Fibroblast of skin of abdomen (primary cell): ENCODE results near the gene ZNF625. TPM values are rescaled to one million over a fixed set of nuclear protein-coding genes. Genes with fewer than 3 reads are reported as not detected.

ENCODE experiments used
- DNase-seq: peaks from one replicate; pipeline ENCODE4 v3.0.0-alpha.2; 2013
- polyA plus RNA-seq, 2 experiments: library from polyadenylated mRNA; unstranded; fragments of 120-200 nt; gene quantifications; one replicate each; pipeline ENCODE4 v1.2.1, GENCODE V29; 2013; ENCODE audit not compliant: insufficient read length in 2 of 2

ZNF625 gene
- polyA plus RNA-seq (2013, experiment 1 of 2; ENCODE audit: insufficient read length), result 2.7 TPM
- polyA plus RNA-seq (2013, experiment 2 of 2; ENCODE audit: insufficient read length), result 2.1 TPM

GRCh38 chr19:12156223-12157058 is at the start of gene ZNF625:
TSS of gene ZNF625 (minus strand) at chr19:12156734. CDS start at chr19:12156558, 176 bp downstream.
- peak; percentile 87 for DNase-seq

GRCh38 chr19:12205296-12205695 is 48.8 kb upstream of the ZNF625 start:
- no peak for DNase-seq

- DNase-seq, result no peak
Measured at GRCh38 chr19:12202250-12202649, 45.7 kb upstream of the ZNF625 start.

GRCh38 chr19:12199757-12200419 is 43.4 kb upstream of the ZNF625 start:
- DNase-seq, result no peak

GRCh38 chr19:12198136-12198535 is 41.6 kb upstream of the ZNF625 start:
- no peak for DNase-seq

- DNase-seq, result peak; percentile 55
Measured at GRCh38 chr19:12194827-12195731, 38.5 kb upstream of the ZNF625 start.

GRCh38 chr19:12187625-12188024 is 31.1 kb upstream of the ZNF625 start:
- DNase-seq, result no peak

- no peak for DNase-seq
Measured at GRCh38 chr19:12180377-12180776, 23.8 kb upstream of the ZNF625 start.

- no peak for DNase-seq
Measured at GRCh38 chr19:12166626-12167025, 10.1 kb upstream of the ZNF625 start.

GRCh38 chr19:12163826-12164225 is 7.3 kb upstream of the ZNF625 start:
- no peak for DNase-seq

GRCh38 chr19:12162882-12163806 is 6.6 kb upstream of the ZNF625 start, which contains the start of gene ZNF136:
TSS of gene ZNF136 (plus strand) at chr19:12163096. CDS start at chr19:12163204, 108 bp downstream.
- peak; percentile 95 for DNase-seq

GRCh38 chr19:12162513-12162881 is 6.0 kb upstream of the ZNF625 start:
- DNase-seq, result no peak

- DNase-seq, result no peak
Measured at GRCh38 chr19:12159773-12160414, 3.4 kb upstream of the ZNF625 start.

- DNase-seq, result no peak
Measured at GRCh38 chr19:12155324-12155860, 1.1 kb downstream of the ZNF625 start.

- no peak for DNase-seq
Measured at GRCh38 chr19:12145348-12145747, 11.2 kb downstream of the ZNF625 start.

GRCh38 chr19:12141405-12141736 is 15.2 kb downstream of the ZNF625 start:
- no peak for DNase-seq

- DNase-seq, result peak; percentile 76
Measured at GRCh38 chr19:12140545-12141404, 15.8 kb downstream of the ZNF625 start.

GRCh38 chr19:12139885-12140544 is 16.5 kb downstream of the ZNF625 start, which contains the start of gene ZNF20:
TSS of gene ZNF20 (minus strand) at chr19:12140350. CDS start at chr19:12140182, 168 bp downstream.
- DNase-seq, result peak; percentile 88

- no peak for DNase-seq
Measured at GRCh38 chr19:12139269-12139668, 17.3 kb downstream of the ZNF625 start.
